Right lobe of liver (tissue), 4 donors: Measurements from ENCODE around the gene FXYD6.

Source experiments
- POLR2A ChIP-seq: fragments of 450-650 bp; IDR thresholded peaks from one replicate; pipeline ENCODE4 v1.6.1; 2017; ENCODE audit warnings: antibody characterized with exemption, mild to moderate bottlenecking
- TF ChIP-seq, protein P1 (sequence below), 4 donors: fragments of 200-600 bp in 3 of 4; fragments of 450-650 bp in 1 of 4; IDR thresholded peaks; one replicate each; pipeline versions ENCODE4 v1.5.1 to v1.8.0; 2016 to 2022; ENCODE audit warnings: antibody characterized with exemption in 4 of 4, mild to moderate bottlenecking in 2 of 4
- donor health status: DM: no; HTN: no; CAD: no.
- donor health status: DM: no; HTN: no; CAD: no.
- donor health status: DM: no; HTN: yes; CAD: no.

DNA sequence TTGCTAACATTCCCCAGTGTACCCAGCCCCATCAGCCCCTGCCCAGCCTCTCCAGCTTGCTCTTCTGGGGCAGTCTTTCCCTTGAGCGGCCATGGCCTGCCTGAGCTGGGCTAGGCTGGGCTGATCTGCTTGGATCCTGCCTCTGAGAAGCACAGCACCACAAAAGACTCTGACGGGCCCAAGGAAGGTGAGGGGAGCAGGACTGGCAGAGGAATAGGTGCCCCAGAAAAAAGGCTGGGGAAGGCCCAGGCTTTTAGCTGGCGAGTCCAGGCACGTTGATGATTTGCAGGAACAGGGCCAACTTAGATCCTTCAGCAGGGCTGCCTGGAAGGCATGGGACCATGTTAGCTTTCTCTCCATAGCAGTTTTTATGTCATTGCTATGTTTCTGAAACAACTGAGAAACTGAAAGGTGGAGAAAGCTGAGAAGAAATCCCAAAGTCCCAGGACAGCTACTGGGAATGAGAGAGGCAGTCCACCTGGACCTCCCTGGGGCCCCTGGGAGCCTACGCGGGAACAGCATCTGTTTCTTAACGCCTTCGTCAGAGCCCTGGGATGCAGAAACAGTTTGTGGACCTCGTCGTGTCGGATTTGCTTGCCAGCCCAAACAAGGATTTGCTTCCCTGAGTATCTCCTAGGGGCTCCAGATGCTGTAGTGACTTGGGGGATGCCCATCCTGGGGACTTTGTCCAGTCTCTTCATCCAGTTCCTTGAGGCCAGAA, 24.4 kb upstream of the FXYD6 start:
- no peak for TF ChIP-seq POLR2A
- TF ChIP-seq, protein P1, sequence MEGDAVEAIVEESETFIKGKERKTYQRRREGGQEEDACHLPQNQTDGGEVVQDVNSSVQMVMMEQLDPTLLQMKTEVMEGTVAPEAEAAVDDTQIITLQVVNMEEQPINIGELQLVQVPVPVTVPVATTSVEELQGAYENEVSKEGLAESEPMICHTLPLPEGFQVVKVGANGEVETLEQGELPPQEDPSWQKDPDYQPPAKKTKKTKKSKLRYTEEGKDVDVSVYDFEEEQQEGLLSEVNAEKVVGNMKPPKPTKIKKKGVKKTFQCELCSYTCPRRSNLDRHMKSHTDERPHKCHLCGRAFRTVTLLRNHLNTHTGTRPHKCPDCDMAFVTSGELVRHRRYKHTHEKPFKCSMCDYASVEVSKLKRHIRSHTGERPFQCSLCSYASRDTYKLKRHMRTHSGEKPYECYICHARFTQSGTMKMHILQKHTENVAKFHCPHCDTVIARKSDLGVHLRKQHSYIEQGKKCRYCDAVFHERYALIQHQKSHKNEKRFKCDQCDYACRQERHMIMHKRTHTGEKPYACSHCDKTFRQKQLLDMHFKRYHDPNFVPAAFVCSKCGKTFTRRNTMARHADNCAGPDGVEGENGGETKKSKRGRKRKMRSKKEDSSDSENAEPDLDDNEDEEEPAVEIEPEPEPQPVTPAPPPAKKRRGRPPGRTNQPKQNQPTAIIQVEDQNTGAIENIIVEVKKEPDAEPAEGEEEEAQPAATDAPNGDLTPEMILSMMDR (IDR thresholded peaks at IDR 0.05), result no peak
